Measurements from ENCODE around the gene HP1BP3. TPM values are rescaled to one million over a fixed set of nuclear protein-coding genes. Genes with fewer than 3 reads are reported as not detected.

The HP1BP3 gene
- total RNA-seq, 6 experiments from 2014 or later, result 171 to 207 (median 200) TPM

DNA sequence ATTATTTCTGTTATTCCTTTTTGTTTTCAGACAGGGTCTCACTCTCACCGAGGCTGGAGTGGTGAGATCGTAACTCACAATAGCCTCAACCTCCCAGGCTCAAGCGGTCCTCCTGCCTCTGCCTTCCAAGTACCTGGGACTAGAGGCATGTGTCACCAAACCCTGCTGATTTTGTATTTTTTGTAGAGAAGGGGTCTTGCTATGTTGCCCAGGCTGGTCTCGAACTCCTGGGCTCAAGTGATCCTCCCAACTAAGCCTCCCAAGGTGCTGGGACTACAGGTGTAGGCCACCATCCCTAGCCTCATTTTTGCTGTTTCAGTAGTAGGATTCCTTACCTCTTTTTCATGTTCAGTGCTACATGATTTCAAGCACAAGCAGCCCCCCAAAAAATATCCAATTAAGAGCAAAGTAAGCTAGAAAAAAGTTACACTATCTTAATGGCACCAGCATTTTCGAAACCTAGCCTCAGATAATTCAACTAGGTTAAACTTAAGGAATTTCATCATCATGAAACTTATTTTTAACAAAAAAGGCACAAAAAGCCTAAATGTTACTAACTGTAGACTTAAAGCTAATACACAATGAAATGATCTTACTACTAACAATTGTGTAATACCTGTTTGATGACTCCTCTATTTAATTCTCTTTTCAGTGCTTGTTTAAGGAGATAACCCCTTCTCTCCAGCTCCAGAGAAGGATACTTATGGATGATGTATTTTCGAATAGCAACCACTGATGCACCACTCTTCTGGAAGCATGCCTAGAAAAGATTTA lies 16.6 kb downstream of the HP1BP3 start:
- H3K27ac Mint-ChIP-seq, result no peak overlapping the region; the same call in 1 of the 2 replicates
- H3K36me3 Mint-ChIP-seq (ENCODE audit: low read depth), result peaks cover 24% of the 10 kb centered on the region; the same call in 1 of the 2 replicates
- no peak overlapping the region for H3K4me3 Mint-ChIP-seq
- TF ChIP-seq, protein P1, sequence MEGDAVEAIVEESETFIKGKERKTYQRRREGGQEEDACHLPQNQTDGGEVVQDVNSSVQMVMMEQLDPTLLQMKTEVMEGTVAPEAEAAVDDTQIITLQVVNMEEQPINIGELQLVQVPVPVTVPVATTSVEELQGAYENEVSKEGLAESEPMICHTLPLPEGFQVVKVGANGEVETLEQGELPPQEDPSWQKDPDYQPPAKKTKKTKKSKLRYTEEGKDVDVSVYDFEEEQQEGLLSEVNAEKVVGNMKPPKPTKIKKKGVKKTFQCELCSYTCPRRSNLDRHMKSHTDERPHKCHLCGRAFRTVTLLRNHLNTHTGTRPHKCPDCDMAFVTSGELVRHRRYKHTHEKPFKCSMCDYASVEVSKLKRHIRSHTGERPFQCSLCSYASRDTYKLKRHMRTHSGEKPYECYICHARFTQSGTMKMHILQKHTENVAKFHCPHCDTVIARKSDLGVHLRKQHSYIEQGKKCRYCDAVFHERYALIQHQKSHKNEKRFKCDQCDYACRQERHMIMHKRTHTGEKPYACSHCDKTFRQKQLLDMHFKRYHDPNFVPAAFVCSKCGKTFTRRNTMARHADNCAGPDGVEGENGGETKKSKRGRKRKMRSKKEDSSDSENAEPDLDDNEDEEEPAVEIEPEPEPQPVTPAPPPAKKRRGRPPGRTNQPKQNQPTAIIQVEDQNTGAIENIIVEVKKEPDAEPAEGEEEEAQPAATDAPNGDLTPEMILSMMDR (IDR thresholded peaks at IDR 0.05), result no peak
- peaks cover 2% of the 10 kb centered on the region; the same call in 1 of the 2 replicates for H3K27me3 Mint-ChIP-seq (ENCODE audit: insufficient read depth)
- H3K4me1 Mint-ChIP-seq (ENCODE audit: low read depth), result no peaks in the 10 kb centered on the region
- DNase-seq, result no peak
- H3K9me3 Mint-ChIP-seq, result no peaks in the 10 kb centered on the region

DNA sequence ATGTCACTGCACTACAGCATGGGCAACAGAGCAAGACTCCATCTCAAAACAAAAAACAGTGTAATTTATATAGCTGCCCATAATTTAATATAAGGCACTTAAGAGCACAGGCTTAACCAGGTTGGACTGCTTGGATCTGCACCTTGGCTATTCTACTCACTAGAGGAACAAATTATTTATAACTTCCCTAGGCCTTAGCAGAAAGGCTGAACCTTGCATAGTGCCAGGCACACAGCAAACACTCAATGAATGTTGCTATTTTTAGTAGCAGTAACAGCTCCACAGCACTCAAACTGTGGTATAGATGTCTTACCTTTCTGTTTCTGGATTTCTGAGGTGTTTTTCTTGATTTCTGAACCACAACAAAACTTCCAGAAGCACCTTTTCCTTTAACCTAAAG lies 19.8 kb downstream of the HP1BP3 start:
- H3K36me3 Mint-ChIP-seq (ENCODE audit: low read depth), result peaks cover 32% of the 10 kb centered on the region
- TF ChIP-seq, protein P1 (IDR thresholded peaks at IDR 0.05), result no peak
- no peaks in the 10 kb centered on the region for H3K9me3 Mint-ChIP-seq
- H3K4me3 Mint-ChIP-seq, result no peak overlapping the region
- DNase-seq, result no peak
- H3K4me1 Mint-ChIP-seq (ENCODE audit: low read depth), result no peaks in the 10 kb centered on the region
- H3K27ac Mint-ChIP-seq, result peak overlapping the region; percentile 5; the same call in 1 of the 2 replicates
- peaks cover 2% of the 10 kb centered on the region; the same call in 1 of the 2 replicates for H3K27me3 Mint-ChIP-seq (ENCODE audit: insufficient read depth)

DNA sequence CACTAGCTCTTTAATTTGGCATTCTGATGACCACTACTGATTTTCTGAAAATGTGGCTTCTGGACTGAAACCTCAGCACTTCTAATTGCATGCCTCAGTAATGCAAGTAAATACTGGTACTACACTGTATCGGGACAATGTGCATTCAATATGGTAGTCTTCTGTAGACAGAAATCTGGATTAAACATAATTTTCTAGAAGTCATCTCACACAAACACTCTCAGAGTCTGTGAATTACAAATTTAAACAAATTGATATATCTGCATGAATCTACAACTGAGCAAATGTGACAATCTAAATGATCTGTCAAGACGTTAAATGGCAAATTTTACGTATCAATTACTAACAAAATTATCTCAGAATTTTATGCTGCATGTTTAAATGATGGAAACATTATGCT lies 23.7 kb downstream of the HP1BP3 start:
- DNase-seq, result no peak
- Mint-ChIP-seq H3K27me3 (ENCODE audit: insufficient read depth) (peaks cover 2% of the 10 kb centered on the region; the same call in 1 of the 2 replicates), H3K9me3 (no peaks in the 10 kb centered on the region), H3K4me1 (ENCODE audit: low read depth) (no peaks in the 10 kb centered on the region), H3K4me3 (no peak overlapping the region), H3K36me3 (ENCODE audit: low read depth) (peaks cover 43% of the 10 kb centered on the region), H3K27ac (no peak overlapping the region)
- TF ChIP-seq, protein P1 (IDR thresholded peaks at IDR 0.05), result no peak

DNA sequence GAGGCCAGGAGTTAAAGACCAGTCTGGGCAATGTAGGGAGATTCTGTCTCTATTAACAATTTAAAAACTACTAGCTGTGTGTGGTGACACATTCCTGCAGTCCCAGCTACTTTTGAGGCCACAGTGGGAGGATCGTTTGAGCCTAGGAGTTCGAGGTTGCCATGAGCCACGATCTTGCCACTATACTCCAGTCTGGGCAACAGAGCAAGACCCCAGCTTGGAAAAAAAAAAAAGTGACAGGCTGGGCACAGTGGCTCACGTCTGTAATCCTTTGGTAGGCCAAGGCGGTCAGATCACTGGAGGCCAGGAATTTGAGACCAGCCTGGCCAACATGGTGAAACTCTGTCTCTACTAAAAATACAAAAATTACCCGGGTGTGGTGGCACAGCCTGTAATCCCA lies 26.8 kb downstream of the HP1BP3 start:
- no peak overlapping the region for H3K27ac Mint-ChIP-seq
- no peaks in the 10 kb centered on the region for H3K4me1 Mint-ChIP-seq (ENCODE audit: low read depth)
- no peaks in the 10 kb centered on the region for H3K9me3 Mint-ChIP-seq
- peaks cover 50% of the 10 kb centered on the region for H3K36me3 Mint-ChIP-seq (ENCODE audit: low read depth)
- TF ChIP-seq, protein P1 (IDR thresholded peaks at IDR 0.05), result no peak
- H3K4me3 Mint-ChIP-seq, result no peak overlapping the region
- DNase-seq, result no peak
- H3K27me3 Mint-ChIP-seq (ENCODE audit: insufficient read depth), result no peaks in the 10 kb centered on the region

DNA sequence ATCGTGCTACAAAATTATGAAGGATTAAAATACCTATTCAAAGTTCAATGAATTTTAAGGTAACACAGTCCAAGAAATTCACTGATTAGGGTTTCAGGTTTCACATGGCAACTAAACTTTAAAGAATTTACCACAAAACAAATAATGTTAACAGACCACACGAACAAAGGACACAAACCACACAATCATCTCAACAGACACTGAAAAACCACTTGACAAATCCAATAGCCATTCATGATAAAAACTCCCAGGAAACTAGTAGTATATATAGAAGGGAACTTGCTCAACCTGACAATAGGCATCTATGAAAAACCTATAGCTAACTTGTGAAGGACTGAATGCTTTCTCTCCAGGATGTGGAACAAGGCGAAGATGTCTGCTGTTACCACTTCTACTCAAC lies 33.5 kb downstream of the HP1BP3 start:
- H3K36me3 Mint-ChIP-seq (ENCODE audit: low read depth), result peaks cover 26% of the 10 kb centered on the region

More for the DNA sequence above, 33.5 kb downstream of the HP1BP3 start:
- TF ChIP-seq, protein P1 (IDR thresholded peaks at IDR 0.05), result no peak
- Mint-ChIP-seq H3K9me3 (no peaks in the 10 kb centered on the region), H3K4me1 (ENCODE audit: low read depth) (peaks cover 17% of the 10 kb centered on the region), H3K27me3 (ENCODE audit: insufficient read depth) (0 out of 2 replicates have a peak, but pooled peaks cover 1% of the 10 kb centered on the region), H3K4me3 (0 out of 2 replicates have a peak overlapping the region, but pooled peaks have one; percentile 2), H3K27ac (peak overlapping the region; percentile 60)
- peak; percentile 37 for DNase-seq
